Measurements from ENCODE around the gene ADAM8.
A peak's percentile ranks its signal among the peaks of the same experiment; 100 is the strongest.

Gene ADAM8

GRCh38 chr10:133281084-133281483, 4.4 kb upstream of the ADAM8 start:
- DNase-seq: no peak

GRCh38 chr10:133280391-133281059, 3.9 kb upstream of the ADAM8 start:
- no peak for DNase-seq

- DNase-seq: no peak
Measured at GRCh38 chr10:133279326-133280226, 2.9 kb upstream of the ADAM8 start.

- peak; percentile 69 for DNase-seq
Measured at GRCh38 chr10:133278577-133279265, 2.1 kb upstream of the ADAM8 start.

- no peak for DNase-seq
Measured at GRCh38 chr10:133277993-133278576, 1.4 kb upstream of the ADAM8 start.

- DNase-seq: no peak
Measured at GRCh38 chr10:133277277-133277992, 767 bp upstream of the ADAM8 start.

GRCh38 chr10:133276100-133276434, 601 bp downstream of the ADAM8 start:
- DNase-seq: no peak

- DNase-seq: no peak
Measured at GRCh38 chr10:133275684-133276092, 980 bp downstream of the ADAM8 start.

GRCh38 chr10:133274751-133275683, 1.7 kb downstream of the ADAM8 start:
- peak; percentile 39 for DNase-seq

GRCh38 chr10:133273534-133274143, 3.0 kb downstream of the ADAM8 start:
- no peak for DNase-seq

GRCh38 chr10:133272964-133273420, 3.7 kb downstream of the ADAM8 start:
- DNase-seq: no peak

- no peak for DNase-seq
Measured at GRCh38 chr10:133272301-133272963, 4.2 kb downstream of the ADAM8 start.

GRCh38 chr10:133271521-133272300, 5.0 kb downstream of the ADAM8 start:
- no peak for DNase-seq

- DNase-seq: no peak
Measured at GRCh38 chr10:133270773-133271297, 5.8 kb downstream of the ADAM8 start.

- no peak for DNase-seq
Measured at GRCh38 chr10:133270204-133270603, 6.5 kb downstream of the ADAM8 start.

GRCh38 chr10:133269367-133269766, 7.3 kb downstream of the ADAM8 start:
- DNase-seq: no peak

GRCh38 chr10:133268532-133268931, 8.1 kb downstream of the ADAM8 start:
- no peak for DNase-seq

GRCh38 chr10:133267829-133268228, 8.8 kb downstream of the ADAM8 start:
- no peak for DNase-seq

GRCh38 chr10:133267293-133267692, 9.4 kb downstream of the ADAM8 start:
- DNase-seq: no peak

Measured in KG1 (cell line).